ENCODE results near the gene CSRP1.
A peak's percentile ranks its signal among the peaks of the same experiment; 100 is the strongest.

CSRP1 gene

DNA sequence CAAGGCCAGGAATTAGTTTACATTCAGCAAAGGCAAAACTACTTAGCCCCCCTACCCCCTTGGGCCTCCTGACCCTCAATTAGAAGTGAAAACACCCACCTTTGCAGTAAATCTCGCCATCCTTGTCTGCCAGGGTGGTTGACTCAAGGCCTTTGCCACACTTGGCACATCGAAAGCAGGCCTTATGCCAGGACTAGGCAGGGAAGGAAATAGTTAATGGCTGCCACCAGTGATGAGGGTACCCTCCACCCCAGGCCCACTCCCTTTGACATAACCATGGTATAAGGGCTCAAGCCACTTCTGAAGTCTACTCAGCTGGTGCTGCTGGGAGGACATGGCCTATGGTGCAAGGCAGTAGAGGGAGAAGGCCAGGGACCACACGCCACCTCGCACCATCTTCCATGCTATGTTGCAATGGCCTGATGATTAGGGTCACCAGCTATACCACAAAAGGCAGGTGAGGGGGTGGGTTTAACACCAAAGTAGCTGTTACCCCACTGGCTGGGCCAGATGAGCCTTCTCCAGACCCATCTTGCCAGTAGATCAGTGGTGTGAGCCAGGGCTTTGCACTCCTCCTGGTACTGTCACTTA, 21.6 kb downstream of the CSRP1 start:
- H3K4me3 ChIP-seq (replicated peaks in 1 of 2; ENCODE audit: low read depth in 2 of 2, low read length in 2 of 2), result no peak overlapping the region
- TF ChIP-seq, protein P1, sequence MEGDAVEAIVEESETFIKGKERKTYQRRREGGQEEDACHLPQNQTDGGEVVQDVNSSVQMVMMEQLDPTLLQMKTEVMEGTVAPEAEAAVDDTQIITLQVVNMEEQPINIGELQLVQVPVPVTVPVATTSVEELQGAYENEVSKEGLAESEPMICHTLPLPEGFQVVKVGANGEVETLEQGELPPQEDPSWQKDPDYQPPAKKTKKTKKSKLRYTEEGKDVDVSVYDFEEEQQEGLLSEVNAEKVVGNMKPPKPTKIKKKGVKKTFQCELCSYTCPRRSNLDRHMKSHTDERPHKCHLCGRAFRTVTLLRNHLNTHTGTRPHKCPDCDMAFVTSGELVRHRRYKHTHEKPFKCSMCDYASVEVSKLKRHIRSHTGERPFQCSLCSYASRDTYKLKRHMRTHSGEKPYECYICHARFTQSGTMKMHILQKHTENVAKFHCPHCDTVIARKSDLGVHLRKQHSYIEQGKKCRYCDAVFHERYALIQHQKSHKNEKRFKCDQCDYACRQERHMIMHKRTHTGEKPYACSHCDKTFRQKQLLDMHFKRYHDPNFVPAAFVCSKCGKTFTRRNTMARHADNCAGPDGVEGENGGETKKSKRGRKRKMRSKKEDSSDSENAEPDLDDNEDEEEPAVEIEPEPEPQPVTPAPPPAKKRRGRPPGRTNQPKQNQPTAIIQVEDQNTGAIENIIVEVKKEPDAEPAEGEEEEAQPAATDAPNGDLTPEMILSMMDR (IDR thresholded peaks at IDR 0.05; ENCODE audit: low read depth, low read length), result no peak
- DNase-seq (ENCODE audit: low read depth in 2 of 2), result no peak

DNA sequence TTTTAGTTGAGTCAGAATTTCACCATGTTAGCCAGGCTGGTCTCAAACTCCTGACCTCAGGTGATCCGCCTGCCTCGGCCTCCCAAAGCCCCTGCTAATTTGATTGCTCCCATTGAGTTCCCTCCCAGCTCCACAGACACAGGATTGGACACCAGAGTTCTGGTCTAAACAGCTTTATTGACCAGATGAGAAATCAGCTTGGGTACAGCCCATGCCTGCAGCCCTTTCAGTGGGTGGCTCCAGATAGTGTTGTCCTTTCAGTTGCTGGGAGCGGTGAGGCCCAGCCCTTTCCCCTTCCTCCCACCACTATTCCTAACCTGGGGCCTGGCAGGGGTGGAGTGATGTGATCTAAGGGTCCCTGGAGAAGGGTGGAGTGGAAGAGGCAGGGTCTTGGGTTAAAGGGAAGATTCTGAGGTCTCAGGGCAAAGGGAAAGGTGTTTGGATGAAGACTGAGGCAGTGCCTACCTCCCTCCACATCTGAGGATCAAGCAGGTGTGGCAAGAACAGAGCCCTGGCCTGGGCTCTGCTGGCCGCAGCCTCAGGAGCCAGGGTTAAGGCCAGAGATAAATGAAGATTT, 23.5 kb downstream of the CSRP1 start:
- TF ChIP-seq, protein P1 (IDR thresholded peaks at IDR 0.05; ENCODE audit: low read depth, low read length), result no peak

DNA sequence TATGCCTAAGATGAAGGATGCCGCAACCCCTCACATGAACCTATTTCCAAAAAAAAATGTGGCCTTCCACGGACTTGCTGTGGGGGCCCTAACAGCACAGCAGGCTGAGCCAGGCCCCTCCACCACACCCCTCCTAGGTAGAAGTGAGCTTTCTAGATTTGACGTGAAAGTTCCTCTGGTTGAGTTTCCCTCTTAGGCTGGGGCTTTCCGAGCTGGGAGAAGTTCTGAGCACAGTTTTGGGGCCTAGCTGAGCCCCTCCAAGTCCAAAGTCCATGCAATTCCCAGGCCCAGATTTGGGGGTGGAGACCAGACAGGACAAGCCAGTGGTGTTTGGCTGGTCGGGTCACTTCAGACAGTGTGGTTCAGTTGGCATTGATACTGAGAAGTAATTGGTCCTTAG, 24.2 kb downstream of the CSRP1 start:
- TF ChIP-seq, protein P1 (IDR thresholded peaks at IDR 0.05; ENCODE audit: low read depth, low read length), result no peak
- no peak overlapping the region for H3K4me3 ChIP-seq (replicated peaks in 1 of 2; ENCODE audit: low read depth in 2 of 2, low read length in 2 of 2)

More for the DNA sequence above, 23.5 kb downstream of the CSRP1 start:
- no peak overlapping the region for H3K4me3 ChIP-seq (replicated peaks in 1 of 2; ENCODE audit: low read depth in 2 of 2, low read length in 2 of 2)
- DNase-seq (ENCODE audit: low read depth in 2 of 2), result no peak

DNA sequence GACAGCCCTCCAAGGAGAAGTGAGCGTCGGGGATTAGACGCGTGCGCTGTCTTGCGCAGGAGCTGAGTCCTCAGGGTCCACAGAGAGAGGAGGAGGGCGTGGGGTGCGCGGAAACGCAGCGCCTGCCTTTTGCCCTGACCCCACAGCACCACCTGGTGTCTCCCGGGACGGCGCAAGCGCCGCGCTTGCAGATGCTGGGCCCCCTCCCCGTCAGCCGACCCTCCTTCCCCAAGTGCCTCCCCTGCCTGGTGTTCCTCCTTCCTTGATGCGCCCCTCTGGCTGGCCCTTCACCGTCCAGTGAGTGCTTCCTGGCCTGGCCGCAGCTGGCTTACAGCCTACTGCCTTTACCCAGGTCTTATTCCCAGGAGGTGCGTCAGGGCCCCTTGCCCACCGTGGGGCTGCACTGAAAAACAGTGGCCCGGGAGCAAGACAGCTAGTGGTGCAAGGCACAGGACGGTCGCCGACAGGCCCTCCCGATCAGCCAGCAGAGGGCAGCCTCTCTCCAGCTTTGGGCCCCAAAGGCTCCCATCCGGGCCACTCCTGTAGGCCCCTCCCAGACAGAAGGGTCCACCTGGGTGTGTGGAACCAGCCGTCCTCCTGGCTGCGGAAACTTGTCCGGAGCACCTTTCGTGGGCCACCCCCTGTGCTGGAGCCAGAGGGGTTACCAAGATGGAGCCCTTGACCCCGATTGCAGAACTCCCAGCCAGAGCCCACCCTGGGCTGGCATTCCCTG, 25.0 kb downstream of the CSRP1 start:
- DNase-seq (ENCODE audit: low read depth in 2 of 2), result peak; percentile 83 to 85
- TF ChIP-seq, protein P1 (IDR thresholded peaks at IDR 0.05; ENCODE audit: low read depth, low read length), result peak; percentile 89
- H3K4me3 ChIP-seq (replicated peaks in 1 of 2; ENCODE audit: low read depth in 2 of 2, low read length in 2 of 2), result no peak overlapping the region

More for the DNA sequence above, 24.2 kb downstream of the CSRP1 start:
- DNase-seq (ENCODE audit: low read depth in 2 of 2), result no peak

DNA sequence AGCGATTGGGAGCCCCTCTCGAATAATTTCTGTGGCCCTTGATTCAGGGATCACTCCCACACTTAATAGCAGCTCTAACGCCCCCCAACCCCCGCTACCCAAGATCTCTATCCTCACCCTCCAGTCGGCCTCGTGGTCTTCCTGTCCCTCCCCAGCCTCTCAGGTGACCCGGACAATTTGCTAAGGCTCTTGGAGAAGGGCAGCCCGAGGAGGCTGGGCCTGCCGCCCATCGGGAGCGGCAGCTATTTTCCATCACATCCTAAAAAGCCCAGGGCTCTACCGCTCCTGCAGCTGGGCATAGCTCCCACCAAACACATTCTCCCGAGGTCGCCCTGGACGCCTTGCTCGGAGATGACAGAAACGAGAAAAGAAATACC, 25.9 kb downstream of the CSRP1 start:
- peak in 1 of 2 donors; percentile 16 for DNase-seq (ENCODE audit: low read depth in 2 of 2)
- TF ChIP-seq, protein P1 (IDR thresholded peaks at IDR 0.05; ENCODE audit: low read depth, low read length), result no peak
- peak overlapping the region in 1 of 2 donors; percentile 21 for H3K4me3 ChIP-seq (replicated peaks in 1 of 2; ENCODE audit: low read depth in 2 of 2, low read length in 2 of 2)

DNA sequence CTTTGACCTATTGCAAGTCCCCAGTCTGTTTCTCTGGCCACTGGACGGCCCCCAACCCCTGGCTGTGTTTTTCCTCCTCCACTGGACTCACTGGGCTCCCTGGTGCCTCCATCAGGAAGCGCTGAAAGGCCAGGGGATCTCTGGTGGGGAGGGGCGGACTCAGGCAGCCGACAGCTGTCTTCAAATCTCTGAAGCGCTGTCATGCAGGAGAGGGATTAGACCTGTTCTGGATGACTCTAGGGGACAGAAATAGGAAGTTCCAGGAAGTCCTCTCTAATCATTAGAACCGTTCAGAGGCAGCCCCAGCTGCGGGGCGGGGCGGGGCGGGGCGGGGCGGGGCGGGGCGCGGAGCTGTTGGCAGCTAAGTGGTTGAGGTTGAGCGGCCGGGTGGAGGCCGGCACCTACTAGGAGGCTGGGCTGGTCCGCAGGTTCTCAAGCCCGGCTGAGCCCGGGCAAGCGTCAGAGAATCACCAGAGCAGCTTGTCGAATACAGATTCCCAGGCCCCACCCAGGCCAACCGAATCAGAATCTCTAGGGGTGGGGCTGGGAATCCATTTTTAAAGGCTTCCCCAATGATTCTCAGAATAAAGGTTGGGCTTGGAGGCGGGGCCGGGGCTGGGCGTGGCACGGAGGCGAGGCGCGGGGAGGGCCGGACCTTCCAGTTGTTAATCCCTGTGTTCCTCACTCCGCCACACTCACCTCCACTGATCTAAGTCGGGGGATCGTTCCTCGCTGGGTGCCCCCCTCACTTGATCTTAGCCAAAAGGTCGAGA, 26.5 kb downstream of the CSRP1 start:
- DNase-seq (ENCODE audit: low read depth in 2 of 2), result peak; percentile 44 to 92
- TF ChIP-seq, protein P1 (IDR thresholded peaks at IDR 0.05; ENCODE audit: low read depth, low read length), result peak; percentile 12
- peak overlapping the region in 1 of 2 donors; percentile 21 for H3K4me3 ChIP-seq (replicated peaks in 1 of 2; ENCODE audit: low read depth in 2 of 2, low read length in 2 of 2)
